Activated naive CD4-positive, alpha-beta T cell treated with anti-CD3 and anti-CD28 coated beads for 36 hours (primary cell): ENCODE results near the gene AKAP8. TPM values are rescaled to one million over a fixed set of nuclear protein-coding genes. Genes with fewer than 3 reads are reported as not detected.

Experiments used
- total RNA-seq, 2 experiments: library from RNA; stranded (reverse); gene quantifications; one replicate each; pipeline ENCODE4 v1.2.3, GENCODE V29; 2021

AKAP8 gene
- total RNA-seq, 2 experiments from 2014 or later = 27.1 to 30.3 TPM

Other genes with a start within 250 kb of the AKAP8 start
- not detected for gene NOTCH3, start 178.8 kb downstream of the AKAP8 start, total RNA-seq
- gene EPHX3, start 147.3 kb downstream of the AKAP8 start, total RNA-seq = not detected
- gene BRD4, start 47.2 kb downstream of the AKAP8 start, total RNA-seq = 100 to 1,000 TPM; 109 to 111 TPM
- gene AKAP8L, start 39.2 kb upstream of the AKAP8 start, total RNA-seq = 100 to 1,000 TPM; 127 to 140 TPM
- gene WIZ, start 70.2 kb upstream of the AKAP8 start, total RNA-seq = 10 to 100 TPM; 16.5 to 16.7 TPM
- 10 to 100 TPM; 63.2 to 66.2 TPM for gene RASAL3, start 84.8 kb upstream of the AKAP8 start, total RNA-seq
- gene PGLYRP2, start 99.7 kb upstream of the AKAP8 start, total RNA-seq = under 1 TPM; 0.07 TPM
- gene CYP4F22, start 128.7 kb upstream of the AKAP8 start, total RNA-seq = under 1 TPM; 0.17 to 0.29 TPM
- not detected for gene CYP4F8, start 235.4 kb upstream of the AKAP8 start, total RNA-seq